PC-3 (cell line): ENCODE data around the gene ZIC4. TPM values are rescaled to one million over a fixed set of nuclear protein-coding genes. Genes with fewer than 3 reads are reported as not detected.
A peak's percentile ranks its signal among the peaks of the same experiment; 100 is the strongest.

Experiments
- ATAC-seq: fragments of 200-7000 bp; cut with Tn5 transposase; 2 replicates; pipeline ENCODE4 v1.9.1; 2020; ENCODE audit warnings: mild to moderate bottlenecking, moderate library complexity
- BruUV-seq: library from RNA; stranded (reverse); fragments of 400-500 nt; replicated peaks from 2 replicates; lab custom pipeline; 2021; lab: Mats Ljungman, UMichigan
- CTCF ChIA-PET: fragments of 300-600 bp; sonication (Branson Sonifier 250); formaldehyde crosslinking; loops from one replicate; lab custom pipeline; 2022; ENCODE audit warnings: antibody characterized with exemption; lab: Charles Lee
- POLR2A ChIA-PET: fragments of 300-600 bp; sonication (Branson Sonifier 250); formaldehyde crosslinking; loops from one replicate; lab custom pipeline; 2022; ENCODE audit warnings: antibody characterized with exemption; ENCODE audit not compliant: unreplicated experiment; lab: Charles Lee
- DNase-seq: peaks from one replicate; pipeline ENCODE4 v3.0.0-alpha.2; 2015
- H2AFZ ChIP-seq: fragments of 300-600 bp; sonication (generic); 2 replicates; pipeline ENCODE4 v1.6.0; 2016; ENCODE audit warnings: antibody characterized with exemption, low read length
- H3F3A ChIP-seq: fragments of 300-600 bp; sonication (generic); one replicate; pipeline ENCODE4 v1.6.0; 2017; ENCODE audit warnings: antibody characterized with exemption, low read length, control low read depth, mild to moderate bottlenecking; ENCODE audit not compliant: unreplicated experiment
- H3K27ac ChIP-seq: fragments of 300-600 bp; sonication (generic); 2 replicates; pipeline ENCODE4 v1.5.1; 2016; ENCODE audit warnings: mild to moderate bottlenecking, low read length
- H3K27me3 ChIP-seq: fragments of 300-600 bp; sonication (generic); 2 replicates; pipeline ENCODE4 v1.6.1; 2016; ENCODE audit warnings: low read length, mixed read lengths
- H3K36me3 ChIP-seq: fragments of 300-600 bp; sonication (generic); 2 replicates; pipeline ENCODE4 v1.6.1; 2016; ENCODE audit warnings: low read depth, mixed run types, low read length, mixed read lengths
- H3K4me1 ChIP-seq: fragments of 300-600 bp; sonication (generic); 2 replicates; pipeline ENCODE4 v1.5.1; 2016; ENCODE audit warnings: low read length; ENCODE audit not compliant: insufficient read depth
- H3K4me2 ChIP-seq: fragments of 300-600 bp; sonication (generic); 2 replicates; pipeline ENCODE4 v1.6.0; 2016; ENCODE audit warnings: low read length
- H3K4me3 ChIP-seq: fragments of 300-600 bp; sonication (generic); 2 replicates; pipeline ENCODE4 v1.5.1; 2016; ENCODE audit warnings: mild to moderate bottlenecking, low read length, mixed read lengths
- H3K79me2 ChIP-seq: fragments of 300-600 bp; sonication (generic); 2 replicates; pipeline ENCODE4 v1.6.1; 2017; ENCODE audit warnings: low read length, mixed read lengths
- H3K9ac ChIP-seq: fragments of 300-600 bp; sonication (generic); 2 replicates; pipeline ENCODE4 v1.6.0; 2016; ENCODE audit warnings: mild to moderate bottlenecking, low read length
- H3K9me2 ChIP-seq: fragments of 300-600 bp; sonication (generic); replicated peaks from 2 replicates; pipeline ENCODE4 v1.6.1; 2016; ENCODE audit warnings: mixed run types, low read length, mixed read lengths
- H3K9me3 ChIP-seq: fragments of 300-600 bp; sonication (generic); 2 replicates; pipeline ENCODE4 v1.6.1; 2016; ENCODE audit warnings: low read length, mixed read lengths
- H4K20me1 ChIP-seq: fragments of 300-600 bp; sonication (generic); 2 replicates; pipeline ENCODE4 v1.6.1; 2016; ENCODE audit warnings: low read length, mixed read lengths
- CTCF ChIP-seq: fragments of 300-600 bp; sonication (generic); conservative IDR thresholded peaks from 2 replicates; pipeline ENCODE4 v1.5.1; 2017; ENCODE audit warnings: antibody characterized with exemption, low read depth, mild to moderate bottlenecking, low read length
- EZH2 ChIP-seq: fragments of 300-600 bp; sonication (generic); IDR thresholded peaks from one replicate; pipeline ENCODE4 v1.6.1; 2017; ENCODE audit warnings: antibody characterized with exemption, mild to moderate bottlenecking, low read length; ENCODE audit not compliant: unreplicated experiment
- EZH2phosphoT487 ChIP-seq: fragments of 300-600 bp; sonication (generic); IDR thresholded peaks from 2 replicates; pipeline ENCODE4 v1.6.1; 2018; ENCODE audit warnings: mild to moderate bottlenecking, antibody characterized with exemption, low read length, borderline replicate concordance
- intact Hi-C: fragments of 100-400 bp; cut with micrococcal nuclease; formaldehyde crosslinking; loops from 2 replicates; pipeline ENCODE4 v1.9.0; 2023
- total RNA-seq: library from RNA; depleted of rRNA; stranded (reverse); fragments of >200 nt; gene quantifications from 2 replicates; pipeline ENCODE4 v1.2.3, GENCODE V29; 2014

Gene ZIC4
- total RNA-seq, 1 experiment from 2014 or later, result not detected

GRCh38 chr3:147359177-147360050, 46.9 kb downstream of the ZIC4 start:
- ChIA-PET CTCF (no interaction called here), POLR2A (no interaction called here)
- intact Hi-C loops, result no loop called here
- Histone ChIP-seq H3K4me2 (no peak overlapping the region), H3K9me2 (no peaks in the 10 kb centered on the region), H3K36me3 (no peaks in the 10 kb centered on the region), H3K9me3 (no peaks in the 10 kb centered on the region), H4K20me1 (no peaks in the 10 kb centered on the region), H3K27me3 (peaks cover 96% of the 10 kb centered on the region), H3F3A (no peaks in the 10 kb centered on the region), H2AFZ (no peak overlapping the region), H3K4me3 (no peak overlapping the region), H3K4me1 (no peaks in the 10 kb centered on the region), H3K79me2 (no peaks in the 10 kb centered on the region), H3K9ac (no peak overlapping the region), H3K27ac (no peak overlapping the region)
- ATAC-seq (no peak), DNase-seq (no peak)
- BruUV-seq, result no TSS peak
- no peak for TF ChIP-seq EZH2phosphoT487
- TF ChIP-seq EZH2, result peak; percentile 76

DNA sequence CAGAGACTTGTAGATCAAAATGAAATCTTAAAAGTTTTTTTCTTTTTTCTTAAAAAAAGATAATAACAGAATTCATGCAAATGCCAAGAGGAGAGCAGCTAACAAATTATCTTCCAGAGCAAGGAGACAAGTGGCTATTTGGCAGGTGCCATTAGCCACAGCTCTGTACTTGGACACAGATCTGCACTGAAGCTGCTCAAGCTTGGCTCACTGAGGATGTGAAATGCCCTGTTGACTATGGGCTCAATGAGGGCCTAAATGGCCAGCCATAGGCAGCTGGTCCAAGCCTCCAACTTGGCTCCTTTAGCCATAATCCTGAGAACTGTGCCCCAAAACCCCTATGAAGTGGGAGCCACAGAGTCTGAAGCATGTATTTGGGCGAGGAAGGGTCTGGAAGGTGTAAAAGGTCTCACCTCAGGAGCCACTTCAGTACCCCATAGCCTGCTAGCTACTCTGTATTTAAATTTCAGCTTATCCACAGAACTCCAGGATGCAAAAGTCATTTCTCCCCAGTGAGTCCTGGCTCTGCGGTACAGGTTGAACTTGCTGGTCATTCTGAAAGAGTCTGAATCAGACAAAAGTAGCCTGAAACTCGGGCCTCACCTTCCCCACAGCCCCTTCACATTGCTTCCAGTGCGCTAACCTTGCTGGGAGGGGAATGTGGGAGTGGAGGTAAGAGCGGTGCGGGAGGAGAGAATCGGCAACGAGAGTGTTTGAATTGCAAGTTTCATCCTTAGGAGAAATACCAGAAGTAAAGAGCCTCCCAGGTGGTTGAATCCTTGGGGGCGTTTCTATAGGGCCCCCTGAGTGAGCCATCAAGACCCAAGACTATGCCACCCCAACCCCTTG, 48.0 kb downstream of the ZIC4 start:
- peaks cover 98% of the 10 kb centered on the region for H3K27me3 ChIP-seq
- no TSS peak for BruUV-seq

More for the DNA sequence above, 48.0 kb downstream of the ZIC4 start:
- no peaks in the 10 kb centered on the region for H3K79me2 ChIP-seq
- H4K20me1 ChIP-seq, result no peaks in the 10 kb centered on the region
- no peaks in the 10 kb centered on the region for H3F3A ChIP-seq
- H3K9ac ChIP-seq, result no peak overlapping the region
- no peaks in the 10 kb centered on the region for H3K9me3 ChIP-seq
- intact Hi-C loops, result no loop called here
- H3K4me1 ChIP-seq, result no peaks in the 10 kb centered on the region
- no peak overlapping the region for H3K4me2 ChIP-seq
- no peaks in the 10 kb centered on the region for H3K9me2 ChIP-seq
- TF ChIP-seq EZH2 (no peak), CTCF (no peak), EZH2phosphoT487 (no peak)
- H3K36me3 ChIP-seq, result no peaks in the 10 kb centered on the region
- no peak overlapping the region for H2AFZ ChIP-seq
- ATAC-seq (no peak), DNase-seq (no peak)
- no peak overlapping the region for H3K27ac ChIP-seq
- POLR2A ChIA-PET, result no interaction called here
- CTCF ChIA-PET, result no interaction called here
- no peak overlapping the region for H3K4me3 ChIP-seq
